GM18867 (cell line): ENCODE data around the gene PPA2.
A peak's percentile ranks its signal among the peaks of the same experiment; 100 is the strongest.
"Not testable (repeated sequence)": the region's sequence is repeated elsewhere in the genome, so short reads cannot be mapped to it uniquely, and the experiment has no call there.

Experiments
- ATAC-seq: cut with Tn5 transposase; IDR thresholded peaks from one replicate; pipeline ENCODE4 v1.9.1; 2021; ENCODE audit warnings: mild to moderate bottlenecking, moderate library complexity; ENCODE audit not compliant: unreplicated experiment

PPA2 gene

DNA sequence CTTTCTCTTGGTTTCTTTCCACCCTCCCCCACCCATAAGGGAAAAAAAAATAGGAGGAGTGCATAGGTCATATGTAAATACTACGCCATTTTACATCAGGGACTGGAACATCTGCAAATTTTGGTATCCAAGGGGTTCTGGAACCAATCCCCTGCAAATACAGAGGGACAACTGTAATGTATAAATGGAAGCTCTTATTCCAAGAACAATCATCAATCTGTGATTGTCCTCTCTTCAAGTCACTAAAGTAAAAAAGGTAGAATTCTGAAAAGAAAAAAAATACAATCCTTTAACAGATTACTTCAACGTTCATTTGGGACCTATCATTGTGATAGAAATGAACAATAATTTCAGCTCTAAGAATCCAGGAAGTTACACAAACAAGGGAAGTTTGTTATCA is 13.6 kb downstream of the PPA2 start:
- ATAC-seq, result no peak

DNA sequence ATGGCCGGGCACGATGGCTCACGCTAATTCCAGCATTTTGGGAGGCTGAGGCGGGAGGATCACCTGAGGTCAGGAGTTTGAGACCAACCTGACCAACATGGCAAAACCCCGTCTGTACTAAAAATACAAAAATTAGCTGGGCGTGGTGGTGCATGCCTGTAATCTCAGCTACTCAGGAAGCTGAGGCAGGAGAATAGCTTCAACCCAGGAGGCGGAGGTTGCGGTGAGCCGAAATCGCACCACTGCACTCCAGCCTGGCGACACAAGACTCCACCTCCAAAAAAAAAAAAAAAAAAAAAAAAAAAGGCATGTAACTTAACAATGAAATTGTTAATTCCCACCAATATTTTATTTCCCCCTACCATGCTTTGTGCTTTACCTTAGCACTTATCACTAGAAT is 15.3 kb downstream of the PPA2 start:
- not testable (repeated sequence) for ATAC-seq

DNA sequence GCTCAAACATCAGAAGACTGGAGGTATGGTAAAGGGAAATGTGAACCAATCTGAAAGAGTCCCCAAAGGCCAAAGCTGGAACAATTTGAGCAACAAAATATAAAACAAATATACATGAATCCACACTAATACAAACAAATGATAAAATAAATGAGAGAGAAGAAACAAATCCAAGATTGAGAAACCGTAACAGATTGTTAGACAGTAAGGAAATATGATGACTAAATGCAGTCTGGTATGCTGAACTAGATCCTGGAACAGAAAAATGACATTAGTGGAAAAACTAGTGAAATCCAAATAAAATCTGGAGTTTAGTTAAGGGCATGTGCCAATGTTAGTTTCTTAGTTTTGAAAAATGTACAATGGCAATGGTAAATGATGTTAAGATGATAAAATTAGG is 15.9 kb downstream of the PPA2 start:
- no peak for ATAC-seq

DNA sequence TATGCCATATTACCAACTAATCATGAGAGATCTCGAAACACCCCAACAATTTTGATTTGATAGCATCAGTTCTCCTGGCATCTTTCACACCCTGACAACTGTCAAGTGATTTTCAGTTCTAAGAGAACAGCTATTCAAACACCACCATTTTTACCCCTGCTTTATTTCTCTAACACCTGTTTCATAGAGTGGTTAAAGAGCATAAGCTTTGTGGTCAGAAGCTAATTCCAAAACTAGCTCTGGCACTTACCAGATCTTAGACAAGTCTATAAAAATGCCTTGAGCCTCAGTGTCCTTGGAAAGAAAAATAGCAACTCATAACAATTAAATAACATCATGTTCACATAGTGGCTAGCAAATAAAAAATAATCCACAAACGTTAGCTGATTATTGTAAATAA is 17.9 kb downstream of the PPA2 start:
- no peak for ATAC-seq

DNA sequence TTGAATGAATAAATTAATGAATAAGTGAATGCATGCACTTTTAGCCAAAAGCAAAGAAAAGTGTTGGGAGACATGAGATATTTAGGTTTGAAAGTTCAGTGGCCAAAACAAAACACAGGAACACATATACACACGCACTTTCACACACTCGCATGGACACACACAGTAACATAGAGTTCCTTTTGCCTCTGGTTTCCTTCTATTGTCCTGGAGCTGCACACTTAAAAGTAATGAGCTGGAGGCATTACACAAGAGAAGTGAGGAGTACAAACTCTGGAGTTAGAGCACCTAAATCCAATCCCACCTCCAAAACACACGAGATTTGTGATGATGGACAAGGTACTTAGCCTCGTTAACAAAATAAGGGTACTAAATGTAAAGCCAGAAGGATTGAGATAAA is 18.7 kb downstream of the PPA2 start:
- no peak for ATAC-seq

DNA sequence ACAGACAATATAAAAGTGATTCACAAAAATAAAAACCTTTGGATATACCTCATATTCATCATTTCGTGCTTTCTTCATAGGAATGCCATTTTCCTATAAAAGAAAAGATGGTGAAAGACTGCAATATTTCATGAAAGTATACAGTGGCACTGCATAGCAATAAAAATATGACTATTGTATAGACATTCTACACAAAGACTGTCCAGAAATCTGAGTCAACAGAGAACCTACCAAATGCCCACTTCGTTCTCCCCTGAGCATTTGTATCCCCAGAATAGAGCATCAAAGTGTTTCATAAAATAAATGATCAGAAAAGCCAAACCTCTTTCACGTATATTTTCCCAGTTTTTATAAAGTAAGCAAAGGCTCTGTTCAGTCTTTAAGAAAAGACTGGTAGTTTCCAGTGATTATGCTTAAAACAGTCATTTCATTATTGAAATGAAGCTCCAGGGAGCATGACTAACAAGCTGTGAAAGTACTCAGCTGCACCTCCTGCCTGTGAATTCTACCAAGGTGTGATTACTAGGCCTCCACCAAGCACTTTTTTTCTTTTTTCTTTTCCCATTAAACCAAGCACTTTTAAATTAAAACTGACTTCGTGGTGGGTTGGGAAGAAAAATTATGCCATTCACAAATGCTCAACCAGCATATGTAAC is 20.2 kb downstream of the PPA2 start:
- ATAC-seq, result peak; percentile 93

DNA sequence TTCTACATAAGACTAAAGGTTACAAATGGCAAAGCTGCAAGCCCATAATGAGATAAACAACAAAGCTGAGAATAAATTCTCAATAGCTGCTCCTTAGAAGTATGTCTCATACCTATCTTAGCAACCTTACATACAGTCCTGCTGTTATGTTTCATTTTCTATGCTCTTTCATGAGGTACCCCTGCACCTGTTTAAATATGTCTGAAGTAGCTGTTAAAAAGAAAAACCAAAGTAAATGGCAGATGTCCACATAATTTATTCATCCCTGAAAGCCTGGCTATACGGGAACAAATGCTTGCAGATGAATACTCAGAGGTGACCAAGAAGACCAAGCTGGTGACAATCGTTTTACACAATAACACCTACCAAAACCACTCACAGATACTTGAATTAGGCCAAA is 22.5 kb downstream of the PPA2 start:
- ATAC-seq, result no peak

DNA sequence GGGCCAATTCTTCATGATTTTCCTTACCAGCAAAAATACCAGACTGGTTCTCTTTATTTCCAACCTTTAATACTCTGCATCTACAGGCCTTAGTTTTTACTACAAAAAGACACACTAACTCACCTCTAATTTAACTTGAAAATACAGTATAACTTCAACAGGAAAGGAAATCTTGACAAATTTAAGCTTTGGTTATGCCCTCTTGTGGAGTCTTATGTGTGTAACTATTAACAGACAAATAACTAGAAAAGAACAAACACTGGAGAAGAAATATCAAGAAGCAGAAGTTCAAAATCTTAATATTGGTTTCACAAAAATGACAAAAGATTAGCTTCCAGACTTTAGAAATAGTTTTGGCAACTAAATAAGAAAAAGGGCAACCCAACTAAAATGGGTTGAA is 33.0 kb downstream of the PPA2 start:
- ATAC-seq, result no peak

DNA sequence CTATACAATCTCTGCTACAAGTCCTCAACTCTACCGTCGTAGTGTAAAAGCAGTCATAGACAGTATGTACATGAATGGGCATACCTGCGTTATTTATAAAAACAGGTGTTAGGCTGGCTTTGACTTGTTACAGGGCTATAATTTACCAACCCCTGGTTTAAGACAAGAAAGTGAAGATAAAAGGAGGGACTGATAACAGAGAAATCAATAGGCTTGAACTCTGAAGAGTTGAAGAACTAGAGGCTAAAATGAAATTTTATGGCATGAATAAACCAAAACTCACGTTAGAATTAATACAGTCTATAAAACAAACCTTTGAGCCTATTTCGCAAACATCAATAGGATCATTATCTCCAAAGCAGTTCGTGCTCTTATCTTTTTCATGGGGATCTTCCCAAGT is 36.2 kb downstream of the PPA2 start:
- no peak for ATAC-seq

DNA sequence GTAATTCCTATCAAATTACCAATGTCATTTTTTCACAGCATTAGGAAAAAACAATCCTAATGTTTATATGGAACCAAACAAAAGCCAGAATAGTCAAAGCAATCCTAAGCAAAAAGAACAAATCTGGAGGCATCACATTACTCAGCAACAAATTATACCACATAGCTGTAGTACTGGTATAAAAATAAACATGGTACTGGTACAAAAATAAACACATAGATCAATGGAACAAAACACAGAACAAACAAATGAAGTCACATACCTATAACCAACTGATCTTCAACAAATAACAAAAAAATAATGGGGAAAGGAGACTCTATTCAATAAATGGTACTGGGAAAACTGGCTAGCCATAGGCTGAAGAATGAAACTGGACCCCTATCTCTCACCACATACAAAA is 37.4 kb downstream of the PPA2 start:
- no peak for ATAC-seq

DNA sequence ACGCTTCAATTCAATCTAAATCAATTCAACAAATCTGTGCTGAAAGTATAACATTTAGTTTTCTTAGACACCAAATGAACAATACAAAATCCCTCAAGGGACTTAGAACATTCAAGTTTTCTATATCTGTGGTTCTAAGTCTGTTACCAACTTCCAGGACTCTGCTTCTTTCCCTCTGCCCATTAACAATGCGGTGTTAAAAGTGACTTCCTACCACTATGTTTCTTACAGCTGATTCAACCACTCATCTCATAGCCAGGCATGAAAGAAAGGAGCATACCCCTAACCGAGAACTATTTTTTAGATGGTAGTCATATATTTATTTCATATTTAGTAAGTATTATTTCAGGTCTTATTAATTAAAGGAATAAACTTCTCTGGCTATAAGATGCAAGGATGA is 38.9 kb downstream of the PPA2 start:
- ATAC-seq, result no peak

DNA sequence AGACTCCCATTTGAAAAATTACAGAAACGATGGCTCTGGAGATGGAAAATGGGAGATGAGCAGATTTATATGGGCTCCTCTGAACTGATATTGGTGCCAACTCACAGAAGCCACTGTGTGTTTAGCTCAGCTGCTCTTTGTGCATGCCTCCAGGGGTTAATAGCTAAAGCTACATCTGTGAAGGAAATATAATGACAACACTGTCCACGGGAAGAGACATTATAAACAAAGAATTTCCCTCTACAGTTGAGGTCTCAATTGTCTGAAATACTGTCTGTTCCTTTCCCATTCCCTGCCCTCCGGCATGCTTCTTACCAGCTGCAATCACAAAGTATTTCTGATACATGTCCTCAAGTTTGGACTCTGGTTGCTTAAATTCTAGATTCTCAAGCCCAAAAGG is 40.4 kb downstream of the PPA2 start:
- ATAC-seq, result no peak

DNA sequence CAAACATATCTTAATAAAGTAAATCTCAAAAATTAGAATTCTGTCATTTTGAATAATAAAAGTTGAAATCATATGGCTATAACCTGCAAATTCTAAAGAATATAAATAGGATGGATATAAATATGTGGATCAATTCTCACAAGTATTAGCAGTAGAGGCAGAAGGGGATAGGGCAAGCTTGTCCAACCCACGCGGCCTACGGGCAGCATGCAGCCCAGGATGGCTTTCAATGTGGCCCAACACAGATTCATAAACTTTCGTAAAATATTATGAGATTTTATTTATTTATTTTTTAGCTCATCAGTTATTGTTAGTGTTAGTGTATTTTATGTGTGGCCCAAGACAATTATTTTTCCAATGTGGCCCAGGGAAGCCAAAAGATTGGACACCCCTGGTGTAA is 41.4 kb downstream of the PPA2 start:
- ATAC-seq, result no peak

DNA sequence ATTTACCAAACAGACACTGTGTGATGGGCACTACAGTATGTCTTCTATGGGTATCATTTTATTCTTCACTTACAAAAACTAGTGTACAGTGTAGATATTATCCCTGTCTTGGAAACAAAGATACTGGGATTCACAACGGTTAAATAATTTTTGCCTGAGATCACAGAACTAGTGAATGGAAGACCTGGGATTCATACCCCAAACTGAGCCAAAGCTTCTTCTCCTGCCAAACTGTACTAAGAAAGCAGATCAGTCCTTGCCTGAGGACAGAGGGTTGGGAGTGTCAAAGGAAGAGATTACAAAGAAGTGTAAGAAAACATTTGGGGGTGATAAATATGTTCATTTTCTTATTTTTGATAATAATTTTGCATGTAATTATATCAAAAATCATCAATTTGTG is 43.1 kb downstream of the PPA2 start:
- ATAC-seq, result no peak

DNA sequence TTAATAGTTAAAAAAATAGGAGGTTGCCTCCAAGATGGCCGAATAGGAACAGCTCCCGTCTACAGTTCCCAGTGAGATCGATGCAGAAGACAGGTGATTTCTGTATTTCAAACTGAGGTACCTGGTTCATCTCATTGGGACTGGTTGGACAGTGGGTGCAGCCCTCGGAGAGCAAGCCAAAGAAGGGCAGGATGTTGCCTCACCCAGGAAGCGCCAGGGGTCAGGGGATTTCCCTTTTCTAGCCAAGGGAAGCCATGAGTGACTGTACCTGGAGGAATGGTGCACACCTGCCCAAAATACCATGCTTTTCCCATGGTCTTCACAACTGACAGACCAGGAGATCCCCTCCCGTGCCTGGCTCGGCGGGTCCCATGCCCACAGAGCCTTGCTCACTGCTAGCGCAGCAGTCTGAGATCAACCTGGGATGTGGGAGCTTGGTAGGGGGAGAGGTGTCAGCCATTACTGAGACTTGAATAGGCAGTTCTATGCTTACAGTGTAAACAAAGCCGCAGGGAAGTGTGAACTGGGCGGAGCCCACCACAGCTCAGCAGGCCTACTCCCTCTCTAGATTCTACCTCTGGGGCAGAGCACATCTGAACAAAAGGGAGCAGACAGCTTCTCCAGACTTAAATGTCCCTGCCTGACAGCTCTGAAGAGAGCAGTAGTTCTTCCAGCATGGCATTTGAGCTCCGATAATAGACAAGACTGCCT is 47.5 kb downstream of the PPA2 start:
- no peak for ATAC-seq

DNA sequence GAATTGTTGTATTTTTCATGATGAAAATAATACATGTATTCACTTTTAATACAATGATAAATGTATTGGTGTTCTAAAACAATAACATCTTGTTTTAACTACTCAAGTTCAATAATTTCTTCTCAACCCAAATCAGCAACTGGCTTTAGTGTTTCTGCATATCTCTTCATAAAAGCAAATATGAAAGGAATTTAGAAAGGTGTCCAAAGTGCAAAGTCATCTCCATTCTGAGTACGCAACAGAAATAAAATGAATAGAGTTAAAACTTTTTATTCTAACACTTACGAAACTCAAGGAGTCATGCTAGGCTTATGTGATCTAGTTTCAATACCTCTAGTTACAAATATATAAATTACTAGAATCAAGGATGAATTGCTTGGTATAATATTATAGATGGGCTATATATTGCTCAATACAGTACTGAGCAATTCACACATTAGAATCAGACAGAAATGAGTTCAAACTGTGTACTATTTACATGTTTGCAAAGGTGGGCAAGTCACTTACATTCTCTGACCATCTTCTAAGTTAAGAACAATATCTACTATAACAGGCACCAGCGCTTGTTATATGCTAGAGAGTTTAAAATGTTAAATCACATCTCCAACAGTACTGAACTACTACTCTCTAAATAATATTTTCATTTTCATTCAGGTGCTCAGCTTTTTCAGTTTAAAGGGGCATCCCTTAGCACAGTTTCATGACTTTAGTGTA is 51.5 kb downstream of the PPA2 start:
- ATAC-seq, result no peak

DNA sequence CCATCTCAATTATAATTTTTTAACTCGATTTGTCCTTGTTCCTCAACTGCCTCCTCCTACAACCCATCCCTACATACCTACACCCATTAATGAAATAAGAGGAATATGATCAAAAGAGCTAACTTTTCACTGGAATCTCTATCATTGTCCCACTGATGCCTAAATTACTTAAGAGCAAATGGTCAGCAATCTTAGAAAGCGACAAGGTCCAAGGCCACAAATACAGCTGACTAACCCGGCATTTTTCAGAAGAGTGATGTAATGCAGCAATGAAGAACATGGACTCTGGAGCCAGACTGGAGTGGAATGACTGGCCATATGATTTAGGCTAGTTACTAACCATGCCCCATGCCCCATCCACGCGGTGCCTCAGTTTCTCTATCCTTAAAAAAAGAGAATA is 56.2 kb downstream of the PPA2 start:
- ATAC-seq, result no peak

DNA sequence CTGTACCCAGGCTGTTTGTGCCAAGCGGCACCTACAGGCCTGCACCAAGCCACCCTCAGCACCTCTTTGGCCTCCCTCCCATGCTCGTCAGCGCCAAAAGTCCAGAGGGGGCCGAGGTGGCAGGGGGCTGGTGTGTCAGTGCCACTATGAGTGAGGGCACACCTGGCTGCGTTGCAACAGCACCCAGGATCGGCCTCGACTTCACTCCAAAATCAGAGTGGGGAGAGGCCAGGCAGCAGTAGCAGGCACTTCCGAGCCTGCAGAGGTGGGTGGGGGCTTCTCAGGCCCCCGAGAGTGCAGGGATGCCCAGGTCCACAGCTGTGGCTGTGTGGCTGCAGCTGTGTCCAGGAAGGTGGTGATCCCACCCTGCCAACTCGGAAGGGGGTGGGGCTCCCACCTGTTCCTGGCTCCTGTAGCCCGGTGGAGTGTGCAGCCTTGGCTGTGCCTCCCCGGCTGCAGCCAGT is 58.5 kb downstream of the PPA2 start:
- ATAC-seq, result no peak

DNA sequence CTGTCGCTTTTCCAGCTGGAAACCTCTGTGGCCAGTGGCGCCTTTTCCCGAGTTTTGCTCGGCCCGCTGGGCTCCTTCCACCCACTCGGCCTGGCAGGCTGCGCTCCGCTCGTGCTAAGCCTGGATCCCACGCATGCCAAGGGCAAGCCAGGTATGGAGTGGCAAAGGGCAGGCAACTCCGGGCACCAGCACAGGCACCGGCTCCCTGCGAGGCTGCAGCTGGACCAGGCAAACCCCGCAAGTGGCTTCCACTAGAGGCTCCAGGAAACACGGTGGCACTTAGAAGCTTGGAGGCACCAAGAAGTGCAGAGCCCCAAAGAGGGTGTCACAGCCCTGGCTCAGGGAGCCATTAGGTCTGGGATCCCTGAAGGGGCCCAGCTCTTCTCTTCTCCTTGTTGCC is 59.5 kb downstream of the PPA2 start:
- ATAC-seq, result no peak

DNA sequence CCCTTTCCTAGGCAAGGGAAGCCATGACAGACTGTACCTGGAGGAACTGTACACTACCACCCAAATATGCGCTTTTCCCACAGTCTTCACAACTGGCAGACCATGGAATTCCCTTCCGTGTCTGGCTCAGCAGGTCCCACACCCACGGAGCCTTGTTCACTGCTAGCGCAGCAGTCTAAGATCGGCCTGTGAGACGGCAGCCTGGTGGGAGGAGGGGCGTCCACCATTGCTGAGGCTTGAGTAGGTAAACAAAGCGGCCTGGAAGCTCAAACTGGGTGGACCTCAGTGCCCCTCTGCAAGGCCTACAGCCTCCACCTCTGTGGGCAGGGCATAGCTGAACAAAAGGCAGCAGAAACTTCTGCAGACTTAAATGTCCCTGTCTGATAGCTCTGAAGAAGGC is 64.7 kb downstream of the PPA2 start:
- ATAC-seq, result not testable (repeated sequence)

DNA sequence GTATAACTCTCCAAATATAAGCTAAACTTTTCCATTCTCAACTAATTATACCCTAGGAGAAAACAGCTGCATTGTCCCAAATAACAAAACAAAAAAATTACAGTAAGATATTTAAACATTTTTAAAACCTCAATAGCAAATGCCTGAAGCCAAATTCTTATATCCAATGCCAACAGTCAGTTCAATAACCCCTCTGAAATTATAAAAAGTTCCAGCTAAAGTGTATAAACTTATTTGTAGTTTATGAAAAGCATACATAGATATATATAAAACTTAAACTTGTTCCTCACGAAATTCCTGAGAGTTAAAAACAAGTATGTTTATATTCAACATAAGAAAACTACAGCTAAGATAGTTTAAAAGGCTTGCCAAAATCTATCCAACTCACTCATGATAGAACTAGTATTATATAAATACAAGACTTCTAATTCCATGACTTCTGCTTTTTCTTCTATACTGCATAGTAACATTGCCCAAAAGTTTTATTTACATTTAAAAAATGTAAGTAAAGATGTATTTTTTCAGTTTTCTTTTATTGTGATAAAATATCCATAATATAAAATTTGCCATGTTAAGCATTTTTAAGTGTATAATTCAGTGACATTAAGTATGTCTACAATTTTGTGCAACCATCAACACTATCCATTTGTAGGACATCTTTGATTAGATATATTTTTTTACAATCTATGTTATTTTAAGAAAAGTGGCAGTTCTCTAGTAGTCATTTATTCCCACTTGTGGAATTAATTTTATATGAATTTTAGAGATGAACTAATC is 72.8 kb downstream of the PPA2 start:
- no peak for ATAC-seq
